GM12878 (cell line): ENCODE results near the gene ZBTB38. TPM values are rescaled to one million over a fixed set of nuclear protein-coding genes. Genes with fewer than 3 reads are reported as not detected.
A peak's percentile ranks its signal among the peaks of the same experiment; 100 is the strongest.

ENCODE experiments used
- JUND ChIP-seq: IDR thresholded peaks from 2 replicates; pipeline ENCODE4 v1.6.1; 2012; ENCODE audit warnings: low read depth, mild to moderate bottlenecking, low read length, improper control_type of control experiment, moderate library complexity
- POU2F2 ChIP-seq: IDR thresholded peaks from 3 replicates; pipeline ENCODE4 v1.6.1; 2011; ENCODE audit warnings: low read depth, mild to moderate bottlenecking, low read length, borderline replicate concordance
- TARDBP ChIP-seq: IDR thresholded peaks from 2 replicates; pipeline ENCODE4 v1.6.1; 2016; ENCODE audit warnings: borderline replicate concordance
- ZBTB33 ChIP-seq: fragments of 450-650 bp; IDR thresholded peaks from 2 replicates; pipeline ENCODE4 v1.6.1; 2017; ENCODE audit warnings: mild to moderate bottlenecking
- ZNF592 ChIP-seq: fragments of 450-650 bp; IDR thresholded peaks from 2 replicates; pipeline ENCODE4 v1.6.1; 2017; ENCODE audit warnings: mild to moderate bottlenecking, moderate library complexity
- polyA plus RNA-seq, 11 experiments: library from polyadenylated mRNA; depleted of rRNA in 4 of 11; unstranded in 6 of 11; stranded (reverse) in 5 of 11; fragments of >200 nt; fragmentation: Nextera tagmentation in 4 of 11; fragmentation: Illumina TruSeq in 1 of 11; extraction: Ambion mirVana in 4 of 11; extraction: Trizol in 1 of 11; gene quantifications; 1 replicate in 1 of 11; 2 replicates in 10 of 11; pipeline versions ENCODE4 v1.2.1 to v1.2.3, GENCODE V29; 2011 to 2016; ENCODE audit warnings: inconsistent platforms in 2 of 11, missing spikeins in 2 of 11, low read depth in 1 of 11
- total RNA-seq, 4 experiments: library from RNA; depleted of rRNA in 3 of 4; stranded (reverse); fragments of >200 nt in 3 of 4; fragmentation: Illumina TruSeq in 1 of 4; extraction: Trizol in 1 of 4; gene quantifications; 2 replicates each; pipeline versions ENCODE4 v1.2.1 to v1.2.3, GENCODE V29; 2013 to 2021

ZBTB38 gene
- total and polyA plus RNA-seq, 10 of the 15 experiments (the other 5 are each of a cell fraction or from before 2014, with no cell fraction given): 34.2 to 115 (median 88.6) TPM

GRCh38 chr3:141368062-141368924, at the start of gene ZBTB38 (continued):
- TF ChIP-seq ZNF592 (no peak), JUND (no peak), ZBTB33 (peak; percentile 83; the same call in 1 of the 2 replicates), POU2F2 (no peak), TARDBP (no peak)
